Peyer's patch (tissue), 4 donors: Measurements from ENCODE around the gene PPIL6.

ENCODE experiments used
- POLR2A ChIP-seq, 2 donors: fragments of 450-650 bp; IDR thresholded peaks; one replicate each; pipeline ENCODE4 v1.5.1; 2017; ENCODE audit warnings: antibody characterized with exemption in 2 of 2, mild to moderate bottlenecking in 2 of 2, moderate library complexity in 2 of 2
- TF ChIP-seq, protein P1 (sequence below), 6 experiments: fragments of 450-650 bp in 4 of 6; fragments of 200-600 bp in 2 of 6; sonication (generic) in 1 of 6; IDR thresholded peaks; one replicate each; pipeline ENCODE4 v1.5.1; 2017 to 2019; ENCODE audit warnings: antibody characterized with exemption in 6 of 6, mild to moderate bottlenecking in 3 of 6, moderate library complexity in 1 of 6

DNA sequence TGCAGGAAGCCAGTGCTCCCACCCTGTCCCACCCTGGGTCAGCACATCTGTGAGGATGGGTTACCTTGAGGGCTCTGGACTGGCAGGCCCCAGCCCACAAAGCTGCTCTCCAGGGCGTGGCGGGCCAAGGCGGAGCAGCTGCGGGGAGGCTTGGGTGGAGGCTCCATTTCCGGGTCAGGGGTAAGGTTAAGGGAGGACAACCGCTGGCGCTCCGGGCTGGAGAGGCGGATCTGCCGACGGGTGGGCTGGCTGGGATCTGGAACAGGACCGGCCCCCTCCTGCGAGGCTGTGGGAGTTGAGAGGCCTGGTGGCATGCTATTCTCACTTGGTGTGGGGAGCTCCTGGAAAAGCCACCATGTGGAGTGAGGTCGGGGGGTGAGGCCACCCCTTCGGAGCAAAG is 5.6 kb upstream of the PPIL6 start:
- TF ChIP-seq, protein P1, sequence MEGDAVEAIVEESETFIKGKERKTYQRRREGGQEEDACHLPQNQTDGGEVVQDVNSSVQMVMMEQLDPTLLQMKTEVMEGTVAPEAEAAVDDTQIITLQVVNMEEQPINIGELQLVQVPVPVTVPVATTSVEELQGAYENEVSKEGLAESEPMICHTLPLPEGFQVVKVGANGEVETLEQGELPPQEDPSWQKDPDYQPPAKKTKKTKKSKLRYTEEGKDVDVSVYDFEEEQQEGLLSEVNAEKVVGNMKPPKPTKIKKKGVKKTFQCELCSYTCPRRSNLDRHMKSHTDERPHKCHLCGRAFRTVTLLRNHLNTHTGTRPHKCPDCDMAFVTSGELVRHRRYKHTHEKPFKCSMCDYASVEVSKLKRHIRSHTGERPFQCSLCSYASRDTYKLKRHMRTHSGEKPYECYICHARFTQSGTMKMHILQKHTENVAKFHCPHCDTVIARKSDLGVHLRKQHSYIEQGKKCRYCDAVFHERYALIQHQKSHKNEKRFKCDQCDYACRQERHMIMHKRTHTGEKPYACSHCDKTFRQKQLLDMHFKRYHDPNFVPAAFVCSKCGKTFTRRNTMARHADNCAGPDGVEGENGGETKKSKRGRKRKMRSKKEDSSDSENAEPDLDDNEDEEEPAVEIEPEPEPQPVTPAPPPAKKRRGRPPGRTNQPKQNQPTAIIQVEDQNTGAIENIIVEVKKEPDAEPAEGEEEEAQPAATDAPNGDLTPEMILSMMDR (IDR thresholded peaks at IDR 0.05) = no peak
- TF ChIP-seq POLR2A (IDR thresholded peaks at IDR 0.05) = no peak
